GM12878 (cell line): Measurements from ENCODE around the gene RNF40. TPM values are rescaled to one million over a fixed set of nuclear protein-coding genes. Genes with fewer than 3 reads are reported as not detected.
A peak's percentile ranks its signal among the peaks of the same experiment; 100 is the strongest.

Experiments used
- ELK1 ChIP-seq: IDR thresholded peaks from 2 replicates; pipeline ENCODE4 v1.6.1; 2012; ENCODE audit warnings: low read depth, low read length, improper control_type of control experiment
- HCFC1 ChIP-seq: fragments of 150-350 bp; IDR thresholded peaks from 2 replicates; pipeline ENCODE4 v1.6.1; 2014; ENCODE audit warnings: low read length
- IKZF1 ChIP-seq: fragments of 450-650 bp; conservative IDR thresholded peaks from 2 replicates; pipeline ENCODE4 v1.6.1; 2017; ENCODE audit warnings: antibody characterized with exemption, mild to moderate bottlenecking
- IKZF2 ChIP-seq, 2 experiments: fragments of 450-650 bp; IDR thresholded peaks; 2 replicates each; pipeline ENCODE4 v1.6.1; 2017; ENCODE audit warnings: mild to moderate bottlenecking in 2 of 2, moderate library complexity in 2 of 2
- POLR2A ChIP-seq: IDR thresholded peaks from 2 replicates; pipeline ENCODE4 v1.6.1; 2011; ENCODE audit warnings: low read depth, mild to moderate bottlenecking, low read length
- REST ChIP-seq: IDR thresholded peaks from 2 replicates; pipeline ENCODE4 v1.6.1; 2012; ENCODE audit warnings: mild to moderate bottlenecking, low read depth, low read length
- TCF12 ChIP-seq: IDR thresholded peaks from 2 replicates; pipeline ENCODE4 v1.6.1; 2011; ENCODE audit warnings: low read depth, mild to moderate bottlenecking, low read length
- ZBTB40 ChIP-seq: fragments of 450-650 bp; IDR thresholded peaks from 2 replicates; pipeline ENCODE4 v1.6.1; 2016; ENCODE audit warnings: mild to moderate bottlenecking, moderate library complexity, borderline replicate concordance
- ZNF687 ChIP-seq: fragments of 450-650 bp; IDR thresholded peaks from 2 replicates; pipeline ENCODE4 v1.6.1; 2017; ENCODE audit warnings: mild to moderate bottlenecking, moderate library complexity
- polyA plus RNA-seq, 11 experiments: library from polyadenylated mRNA; depleted of rRNA in 4 of 11; unstranded in 6 of 11; stranded (reverse) in 5 of 11; fragments of >200 nt; fragmentation: Nextera tagmentation in 4 of 11; fragmentation: Illumina TruSeq in 1 of 11; extraction: Ambion mirVana in 4 of 11; extraction: Trizol in 1 of 11; gene quantifications; 1 replicate in 1 of 11; 2 replicates in 10 of 11; pipeline versions ENCODE4 v1.2.1 to v1.2.3, GENCODE V29; 2011 to 2016; ENCODE audit warnings: inconsistent platforms in 2 of 11, missing spikeins in 2 of 11, low read depth in 1 of 11
- total RNA-seq, 4 experiments: library from RNA; depleted of rRNA in 3 of 4; stranded (reverse); fragments of >200 nt in 3 of 4; fragmentation: Illumina TruSeq in 1 of 4; extraction: Trizol in 1 of 4; gene quantifications; 2 replicates each; pipeline versions ENCODE4 v1.2.1 to v1.2.3, GENCODE V29; 2013 to 2021

RNF40 gene
- total and polyA plus RNA-seq, 10 of the 15 experiments (the other 5 are each of a cell fraction or from before 2014, with no cell fraction given) = 3.7 to 97.6 (median 58.4) TPM

- TF ChIP-seq ZBTB40 (peak; percentile 75), TCF12 (0 out of 2 replicates have a peak, but pooled peaks have one; percentile 50), IKZF2 (IDR thresholded peaks at IDR 0.05) (peak; percentile 38 to 47; a peak in 2 of 4 replicates), HCFC1 (peak; percentile 33; the same call in 1 of the 2 replicates), REST (no peak), ZNF687 (0 out of 2 replicates have a peak, but pooled peaks have one; percentile 46), POLR2A (peak; percentile 64), ELK1 (peak; percentile 68), IKZF1 (peak; percentile 72)
Observed at GRCh38 chr16:30805370-30806169, 43.4 kb downstream of the RNF40 start (continued).
